A673 (cell line): ENCODE results near the gene ZNF579. TPM values are rescaled to one million over a fixed set of nuclear protein-coding genes. Genes with fewer than 3 reads are reported as not detected.
A peak's percentile ranks its signal among the peaks of the same experiment; 100 is the strongest.

Experiments
- BruUV-seq: library from RNA; stranded (reverse); fragments of 400-500 nt; replicated peaks from 2 replicates; lab custom pipeline; 2021; lab: Mats Ljungman, UMichigan
- CTCF ChIA-PET: fragments of 300-600 bp; sonication (Branson Sonifier 250); formaldehyde crosslinking; loops from one replicate; lab custom pipeline; 2022; ENCODE audit warnings: antibody characterized with exemption; lab: Charles Lee
- POLR2A ChIA-PET: fragments of 300-600 bp; sonication (Branson Sonifier 250); formaldehyde crosslinking; loops from one replicate; lab custom pipeline; 2022; ENCODE audit warnings: antibody characterized with exemption; ENCODE audit not compliant: low non-redundant PET; lab: Charles Lee
- DNase-seq: peaks from one replicate; pipeline ENCODE4 v3.0.0-alpha.2; 2015; ENCODE audit warnings: low spot score
- H3K27ac ChIP-seq: fragments of 200-600 bp; sonication (generic); 2 replicates; pipeline ENCODE4 v1.5.1; 2016; ENCODE audit warnings: mixed run types, low read depth, mild to moderate bottlenecking, mixed read lengths, antibody characterized with exemption, low read length; ENCODE audit not compliant: poor library complexity, severe bottlenecking
- H3K27me3 ChIP-seq: fragments of 200-600 bp; sonication (generic); replicated peaks from 2 replicates; pipeline ENCODE4 v1.6.1; 2017; ENCODE audit warnings: mixed run types, low read depth, mild to moderate bottlenecking, mixed read lengths, antibody characterized with exemption, low read length; ENCODE audit not compliant: insufficient read depth, poor library complexity
- H3K36me3 ChIP-seq: fragments of 200-600 bp; sonication (generic); 2 replicates; pipeline ENCODE4 v1.6.1; 2016; ENCODE audit warnings: mixed run types, mild to moderate bottlenecking, mixed read lengths, antibody characterized with exemption, low read length; ENCODE audit not compliant: insufficient read depth, poor library complexity, severe bottlenecking
- H3K4me1 ChIP-seq: fragments of 200-600 bp; sonication (generic); 2 replicates; pipeline ENCODE4 v1.6.1; 2017; ENCODE audit warnings: mixed run types, mild to moderate bottlenecking, mixed read lengths, antibody characterized with exemption, low read length; ENCODE audit not compliant: insufficient read depth, poor library complexity, severe bottlenecking
- H3K4me3 ChIP-seq: fragments of 200-600 bp; sonication (generic); 2 replicates; pipeline ENCODE4 v1.5.1; 2016; ENCODE audit warnings: low read depth, mixed run types, mild to moderate bottlenecking, mixed read lengths, low read length; ENCODE audit not compliant: poor library complexity, severe bottlenecking
- H3K9me3 ChIP-seq: fragments of 200-600 bp; sonication (generic); 2 replicates; pipeline ENCODE4 v1.6.1; 2016; ENCODE audit warnings: mixed run types, low read depth, mild to moderate bottlenecking, mixed read lengths, antibody characterized with exemption, low read length; ENCODE audit not compliant: poor library complexity, severe bottlenecking
- EZH2 ChIP-seq: fragments of 200-600 bp; sonication (generic); IDR thresholded peaks from 2 replicates; pipeline ENCODE4 v1.6.1; 2017; ENCODE audit warnings: borderline replicate concordance, low read depth, mild to moderate bottlenecking, mixed read lengths, antibody characterized with exemption, low read length; ENCODE audit not compliant: poor library complexity, severe bottlenecking
- intact Hi-C: fragments of 100-400 bp; cut with micrococcal nuclease; formaldehyde crosslinking; loops from one replicate; pipeline ENCODE4 v1.10.0; 2022; ENCODE audit not compliant: unreplicated experiment
- total RNA-seq: library from RNA; stranded (reverse); gene quantifications from 2 replicates; pipeline ENCODE4 v1.2.3, GENCODE V29; 2021
- TF ChIP-seq, protein P1 (sequence below): fragments of 300-800, 200-600 bp; sonication (generic); conservative IDR thresholded peaks from 2 replicates; pipeline ENCODE4 v1.5.1; 2017; ENCODE audit warnings: low read depth, mild to moderate bottlenecking, antibody characterized with exemption, low read length, moderate library complexity, mixed read lengths

ZNF579 gene
- total RNA-seq, 1 experiment from 2014 or later: 27.5 TPM

DNA sequence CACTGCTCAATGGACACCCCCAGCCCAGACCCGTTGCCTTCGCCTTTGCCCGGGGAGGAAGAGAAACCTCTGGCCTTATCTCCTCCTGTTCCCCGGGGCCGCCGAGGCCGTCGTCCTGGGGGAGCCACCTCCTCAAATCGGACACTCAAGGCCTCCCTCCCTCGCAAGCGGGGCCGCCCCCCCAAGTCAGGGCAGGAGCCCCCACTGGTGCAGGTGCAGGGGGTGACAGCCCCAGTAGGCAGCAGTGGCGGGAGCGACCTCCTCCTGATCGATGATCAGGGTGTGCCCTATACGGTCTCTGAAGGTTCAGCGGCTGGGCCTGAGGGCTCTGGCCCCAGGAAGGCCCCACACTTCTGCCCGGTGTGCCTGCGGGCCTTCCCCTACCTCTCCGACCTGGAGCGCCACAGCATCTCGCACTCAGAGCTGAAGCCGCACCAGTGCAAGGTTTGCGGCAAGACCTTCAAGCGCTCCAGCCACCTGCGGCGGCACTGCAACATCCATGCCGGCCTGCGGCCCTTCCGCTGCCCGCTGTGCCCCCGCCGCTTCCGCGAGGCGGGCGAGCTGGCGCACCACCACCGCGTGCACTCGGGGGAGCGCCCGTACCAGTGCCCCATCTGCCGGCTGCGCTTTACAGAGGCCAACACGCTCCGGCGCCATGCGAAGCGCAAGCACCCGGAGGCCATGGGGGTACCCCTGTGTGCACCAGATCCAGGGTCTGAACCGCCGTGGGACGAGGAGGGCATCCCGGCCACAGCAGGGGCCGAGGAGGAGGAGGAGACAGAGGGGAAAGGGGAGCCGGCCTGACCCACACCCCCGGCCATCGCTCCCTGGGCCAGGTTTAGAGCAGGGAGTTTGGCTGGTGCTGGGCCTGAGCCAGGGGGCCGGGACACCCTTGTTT lies 21.7 kb upstream of the ZNF579 start:
- Histone ChIP-seq H3K4me3 (no peak overlapping the region), H3K9me3 (no peaks in the 10 kb centered on the region), H3K36me3 (peaks cover 2% of the 10 kb centered on the region), H3K27me3 (no peaks in the 10 kb centered on the region), H3K27ac (peak overlapping the region; percentile 100), H3K4me1 (peaks cover 31% of the 10 kb centered on the region)
- CTCF ChIA-PET: no interaction called here
- no TSS peak for BruUV-seq
- no peak for DNase-seq
- POLR2A ChIA-PET: no interaction called here
- TF ChIP-seq EZH2: no peak
- TF ChIP-seq, protein P1, sequence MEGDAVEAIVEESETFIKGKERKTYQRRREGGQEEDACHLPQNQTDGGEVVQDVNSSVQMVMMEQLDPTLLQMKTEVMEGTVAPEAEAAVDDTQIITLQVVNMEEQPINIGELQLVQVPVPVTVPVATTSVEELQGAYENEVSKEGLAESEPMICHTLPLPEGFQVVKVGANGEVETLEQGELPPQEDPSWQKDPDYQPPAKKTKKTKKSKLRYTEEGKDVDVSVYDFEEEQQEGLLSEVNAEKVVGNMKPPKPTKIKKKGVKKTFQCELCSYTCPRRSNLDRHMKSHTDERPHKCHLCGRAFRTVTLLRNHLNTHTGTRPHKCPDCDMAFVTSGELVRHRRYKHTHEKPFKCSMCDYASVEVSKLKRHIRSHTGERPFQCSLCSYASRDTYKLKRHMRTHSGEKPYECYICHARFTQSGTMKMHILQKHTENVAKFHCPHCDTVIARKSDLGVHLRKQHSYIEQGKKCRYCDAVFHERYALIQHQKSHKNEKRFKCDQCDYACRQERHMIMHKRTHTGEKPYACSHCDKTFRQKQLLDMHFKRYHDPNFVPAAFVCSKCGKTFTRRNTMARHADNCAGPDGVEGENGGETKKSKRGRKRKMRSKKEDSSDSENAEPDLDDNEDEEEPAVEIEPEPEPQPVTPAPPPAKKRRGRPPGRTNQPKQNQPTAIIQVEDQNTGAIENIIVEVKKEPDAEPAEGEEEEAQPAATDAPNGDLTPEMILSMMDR: no peak
- intact Hi-C loops: loop anchor here (5.0 kb wide), 1 partner anchor 195 kb away; the partner anchor contains the start of gene UBE2S

DNA sequence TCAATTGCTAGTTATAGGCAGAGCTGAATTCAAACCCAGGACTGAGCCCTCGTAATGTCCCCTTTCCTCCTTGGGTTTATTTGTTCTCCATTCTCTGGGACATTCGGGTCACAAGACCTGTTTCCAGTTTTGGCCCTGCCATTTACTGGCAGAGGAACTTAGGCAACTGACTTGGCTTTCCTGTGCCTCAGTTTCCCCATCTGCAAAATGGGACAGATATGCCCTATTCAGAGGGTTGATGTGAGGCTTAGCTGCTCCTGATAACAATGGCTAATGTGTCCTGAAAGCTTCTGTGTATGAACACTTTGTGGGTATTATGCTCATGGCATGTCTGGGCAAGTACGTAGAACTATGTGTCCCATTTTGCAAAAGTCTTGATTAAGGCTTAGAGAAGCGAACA lies 20.4 kb upstream of the ZNF579 start:
- Histone ChIP-seq H3K27me3 (no peaks in the 10 kb centered on the region), H3K4me1 (peaks cover 21% of the 10 kb centered on the region), H3K27ac (peak overlapping the region; percentile 100), H3K4me3 (peak overlapping the region; percentile 66), H3K9me3 (no peaks in the 10 kb centered on the region), H3K36me3 (peaks cover 13% of the 10 kb centered on the region)
- intact Hi-C loops: loop anchor here (5.0 kb wide), 1 partner anchor 194 kb away; the partner anchor contains the start of gene UBE2S
- CTCF ChIA-PET: no interaction called here
- DNase-seq: no peak
- TF ChIP-seq EZH2: no peak
- TF ChIP-seq, protein P1: no peak
- POLR2A ChIA-PET: no interaction called here
- BruUV-seq: no TSS peak

DNA sequence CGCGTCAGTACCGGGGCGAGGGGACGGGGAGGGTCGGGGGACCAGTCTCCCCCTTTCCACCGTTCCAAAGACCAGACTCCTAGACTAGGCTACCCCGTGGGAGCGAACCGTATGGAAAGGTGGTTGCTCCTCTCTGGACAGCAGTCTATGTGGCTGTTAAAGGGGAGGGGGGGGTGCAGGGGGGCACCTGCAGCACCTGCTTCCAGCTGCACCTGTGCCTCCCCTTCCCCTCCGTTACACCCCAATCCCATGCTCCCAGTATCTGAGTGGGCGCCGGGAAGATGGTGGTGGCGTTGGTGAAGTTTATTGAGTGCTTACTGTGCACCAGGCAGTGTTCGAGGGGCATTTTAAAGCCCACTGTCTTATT lies 20.0 kb upstream of the ZNF579 start:
- intact Hi-C loops: loop anchor here (5.0 kb wide), 1 partner anchor 193 kb away; the partner anchor contains the start of gene UBE2S
- H3K4me3 ChIP-seq: peak overlapping the region; percentile 66
- H3K4me1 ChIP-seq: peaks cover 21% of the 10 kb centered on the region
- no peaks in the 10 kb centered on the region for H3K27me3 ChIP-seq
- no peak for DNase-seq
- CTCF ChIA-PET: interaction anchor here (0.7 kb wide), 1 partner anchor 17 kb away, joined by 7 read pairs; no protein-coding TSS in a partner anchor
- BruUV-seq: TSS peak; percentile 63
- H3K27ac ChIP-seq: peak overlapping the region; percentile 100
- POLR2A ChIA-PET: no interaction called here
- H3K9me3 ChIP-seq: no peaks in the 10 kb centered on the region
- H3K36me3 ChIP-seq: peaks cover 17% of the 10 kb centered on the region
- TF ChIP-seq, protein P1: no peak
- TF ChIP-seq EZH2: no peak
